Measurements from ENCODE around the gene NLGN1.
"Not testable (repeated sequence)": the region's sequence is repeated elsewhere in the genome, so short reads cannot be mapped to it uniquely, and the experiment has no call there.

Gene NLGN1

GRCh38 chr3:173429527-173429926 lies 32.0 kb downstream of the NLGN1 start:
- no peak for DNase-seq (ENCODE audit: low read depth)

- no peak for DNase-seq (ENCODE audit: low read depth)
These were observed 33.0 kb downstream of the NLGN1 start for GRCh38 chr3:173430576-173430975.

- DNase-seq (ENCODE audit: low read depth): no peak
These were observed 41.5 kb downstream of the NLGN1 start for GRCh38 chr3:173439004-173439403.

- DNase-seq (ENCODE audit: low read depth): no peak
These were observed 43.0 kb downstream of the NLGN1 start for GRCh38 chr3:173440514-173440913.

- DNase-seq (ENCODE audit: low read depth): not testable (repeated sequence)
These were observed 54.0 kb downstream of the NLGN1 start for GRCh38 chr3:173451561-173451960.

- DNase-seq (ENCODE audit: low read depth): no peak
These were observed 65.7 kb downstream of the NLGN1 start for GRCh38 chr3:173463250-173463649.

- DNase-seq (ENCODE audit: low read depth): no peak
These were observed 67.6 kb downstream of the NLGN1 start for GRCh38 chr3:173465112-173465511.

GRCh38 chr3:173465898-173466678 lies 68.5 kb downstream of the NLGN1 start:
- no peak for DNase-seq (ENCODE audit: low read depth)

GRCh38 chr3:173467501-173467900 lies 70.0 kb downstream of the NLGN1 start:
- DNase-seq (ENCODE audit: low read depth): no peak

- no peak for DNase-seq (ENCODE audit: low read depth)
These were observed 75.7 kb downstream of the NLGN1 start for GRCh38 chr3:173473237-173473636.

- DNase-seq (ENCODE audit: low read depth): no peak
These were observed 81.8 kb downstream of the NLGN1 start for GRCh38 chr3:173479301-173479700.

GRCh38 chr3:173501931-173502489 lies 104.5 kb downstream of the NLGN1 start:
- DNase-seq (ENCODE audit: low read depth): no peak

GRCh38 chr3:173502983-173503568 lies 105.5 kb downstream of the NLGN1 start:
- DNase-seq (ENCODE audit: low read depth): no peak

GRCh38 chr3:173510565-173510964 lies 113.0 kb downstream of the NLGN1 start:
- no peak for DNase-seq (ENCODE audit: low read depth)

GRCh38 chr3:173513123-173513522 lies 115.6 kb downstream of the NLGN1 start:
- DNase-seq (ENCODE audit: low read depth): no peak

GRCh38 chr3:173529062-173529711 lies 131.6 kb downstream of the NLGN1 start:
- DNase-seq (ENCODE audit: low read depth): no peak

- DNase-seq (ENCODE audit: low read depth): no peak
These were observed 134.1 kb downstream of the NLGN1 start for GRCh38 chr3:173531602-173532001.

- DNase-seq (ENCODE audit: low read depth): no peak
These were observed 140.9 kb downstream of the NLGN1 start for GRCh38 chr3:173538410-173538809.

- DNase-seq (ENCODE audit: low read depth): not testable (repeated sequence)
These were observed 148.0 kb downstream of the NLGN1 start for GRCh38 chr3:173545590-173545989.

- DNase-seq (ENCODE audit: low read depth): no peak
These were observed 149.5 kb downstream of the NLGN1 start for GRCh38 chr3:173547070-173547469.

- no peak for DNase-seq (ENCODE audit: low read depth)
These were observed 150.7 kb downstream of the NLGN1 start for GRCh38 chr3:173548261-173548660.

GRCh38 chr3:173552526-173552925 lies 155.0 kb downstream of the NLGN1 start:
- no peak for DNase-seq (ENCODE audit: low read depth)
